Kidney (tissue), 14 donors: ENCODE measurements around the gene OPRD1. TPM values are rescaled to one million over a fixed set of nuclear protein-coding genes. Genes with fewer than 3 reads are reported as not detected.
"Not testable (repeated sequence)": the region's sequence is repeated elsewhere in the genome, so short reads cannot be mapped to it uniquely, and the experiment has no call there.

Experiments
- DNase-seq, 5 donors: peaks; one replicate each; pipeline ENCODE4 v3.0.0-alpha.2; 2013 to 2020
- FAIRE-seq: peaks from 2 replicates; lab custom pipeline; 2012; peaks lifted over from hg19 to GRCh38; lab: Jason Lieb, UNC
- H3K27ac ChIP-seq, 2 donors: one replicate each; pipeline ENCODE4 v1.7.0; 2013; ENCODE audit warnings: low read depth in 2 of 2, low read length in 2 of 2, inconsistent platforms in 1 of 2
- H3K27me3 ChIP-seq: one replicate; pipeline ENCODE4 v1.7.1; 2013; ENCODE audit warnings: low read length, inconsistent platforms; ENCODE audit not compliant: control insufficient read depth, insufficient read depth
- H3K36me3 ChIP-seq, 3 donors: one replicate each; pipeline versions ENCODE4 v1.7.0 to v1.7.1; 2013; ENCODE audit warnings: low read length in 3 of 3, control low read depth in 1 of 3, inconsistent platforms in 1 of 3; ENCODE audit not compliant: insufficient read depth in 3 of 3, control insufficient read depth in 2 of 3
- H3K4me1 ChIP-seq, 3 donors: one replicate each; pipeline versions ENCODE4 v1.7.0 to v1.7.1; 2013; ENCODE audit warnings: low read length in 3 of 3, inconsistent platforms in 1 of 3, low read depth in 1 of 3; ENCODE audit not compliant: control insufficient read depth in 2 of 3, insufficient read depth in 2 of 3
- H3K4me3 ChIP-seq, 3 donors: one replicate each; pipeline versions ENCODE4 v1.7.0 to v1.8.1; 2013; ENCODE audit warnings: low read length in 3 of 3, control low read depth in 1 of 3, inconsistent platforms in 1 of 3
- H3K9ac ChIP-seq, 3 donors: one replicate each; pipeline versions ENCODE4 v1.7.0 to v1.7.1; 2013; ENCODE audit warnings: low read length in 3 of 3, control low read depth in 1 of 3, inconsistent platforms in 1 of 3
- H3K9me3 ChIP-seq, 3 donors: one replicate each; pipeline versions ENCODE4 v1.7.0 to v1.7.1; 2013; ENCODE audit warnings: low read length in 3 of 3, control low read depth in 1 of 3, inconsistent platforms in 1 of 3; ENCODE audit not compliant: control insufficient read depth in 2 of 3, insufficient read depth in 1 of 3
- intact Hi-C: fragments of 100-400 bp; cut with DNase I; formaldehyde crosslinking; loops from one replicate; pipeline ENCODE4 v1.11.1; 2022
- polyA plus RNA-seq: library from polyadenylated mRNA; stranded (reverse); fragments of 350-450 nt; fragmentation: Illumina TruSeq; extraction: RNeasy Lipid Tissue Mini Kit (QIAGEN cat#74804); gene quantifications from one replicate; pipeline ENCODE4 v1.2.3, GENCODE V29; 2014; ENCODE audit warnings: low read depth, low replicate concordance; ENCODE audit not compliant: insufficient read depth
- total RNA-seq: library from RNA; stranded (reverse); fragmentation: NEBNext Ultra II Directional; extraction: Animal tissue kit (Norgen Biotek cat#: 25700); gene quantifications from one replicate; pipeline ENCODE4 v1.2.1, GENCODE V29; 2021
- TF ChIP-seq, protein P1 (sequence below): IDR thresholded peaks from 3 replicates; pipeline ENCODE4 v1.5.1; 2012; ENCODE audit warnings: mild to moderate bottlenecking, moderate library complexity, borderline replicate concordance; ENCODE audit not compliant: insufficient read depth; ENCODE audit errors: extremely low read depth
- donor health status: control.
- donor health status: control.
- donor health status: control.
- donor health status: control.
- donor health status: control.
- donor health status: DM: yes; HTN: yes; CAD: no.
- donor health status: Normal renal cell carcinoma (clear cell type).

Gene OPRD1
- total and polyA plus RNA-seq, 2 donors from 2014 or later = not detected

DNA sequence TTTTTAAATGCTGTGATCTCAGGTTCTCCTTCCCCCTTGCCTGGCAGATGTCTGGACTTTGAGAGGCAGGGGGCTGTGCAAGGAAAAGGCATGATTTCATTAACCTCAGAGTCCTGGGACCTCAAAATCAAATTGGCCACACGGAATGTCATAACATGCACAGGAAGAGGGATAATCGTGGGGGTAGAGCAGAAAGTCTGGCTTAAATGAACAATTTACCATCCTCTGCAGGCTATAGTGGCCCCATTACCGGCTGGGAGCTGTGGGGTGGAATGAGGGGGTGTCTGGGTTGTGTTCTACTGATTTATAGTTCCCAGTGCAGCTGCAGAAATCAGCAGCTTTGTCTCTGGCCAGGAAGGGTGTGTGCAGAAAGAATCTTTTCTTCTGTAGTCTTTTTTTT, 10.8 kb downstream of the OPRD1 start:
- Histone ChIP-seq H3K4me1 (no peaks in the 10 kb centered on the region), H3K9ac (no peak overlapping the region), H3K36me3 (no peaks in the 10 kb centered on the region), H3K27ac (no peak overlapping the region), H3K4me3 (no peak overlapping the region), H3K27me3 (no peaks in the 10 kb centered on the region), H3K9me3 (no peaks in the 10 kb centered on the region)
- intact Hi-C loops = no loop called here
- FAIRE-seq (no peak), DNase-seq (peak in 3 of 5 donors; percentile 52 to 62 (median 52))
- TF ChIP-seq, protein P1, sequence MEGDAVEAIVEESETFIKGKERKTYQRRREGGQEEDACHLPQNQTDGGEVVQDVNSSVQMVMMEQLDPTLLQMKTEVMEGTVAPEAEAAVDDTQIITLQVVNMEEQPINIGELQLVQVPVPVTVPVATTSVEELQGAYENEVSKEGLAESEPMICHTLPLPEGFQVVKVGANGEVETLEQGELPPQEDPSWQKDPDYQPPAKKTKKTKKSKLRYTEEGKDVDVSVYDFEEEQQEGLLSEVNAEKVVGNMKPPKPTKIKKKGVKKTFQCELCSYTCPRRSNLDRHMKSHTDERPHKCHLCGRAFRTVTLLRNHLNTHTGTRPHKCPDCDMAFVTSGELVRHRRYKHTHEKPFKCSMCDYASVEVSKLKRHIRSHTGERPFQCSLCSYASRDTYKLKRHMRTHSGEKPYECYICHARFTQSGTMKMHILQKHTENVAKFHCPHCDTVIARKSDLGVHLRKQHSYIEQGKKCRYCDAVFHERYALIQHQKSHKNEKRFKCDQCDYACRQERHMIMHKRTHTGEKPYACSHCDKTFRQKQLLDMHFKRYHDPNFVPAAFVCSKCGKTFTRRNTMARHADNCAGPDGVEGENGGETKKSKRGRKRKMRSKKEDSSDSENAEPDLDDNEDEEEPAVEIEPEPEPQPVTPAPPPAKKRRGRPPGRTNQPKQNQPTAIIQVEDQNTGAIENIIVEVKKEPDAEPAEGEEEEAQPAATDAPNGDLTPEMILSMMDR = no peak

DNA sequence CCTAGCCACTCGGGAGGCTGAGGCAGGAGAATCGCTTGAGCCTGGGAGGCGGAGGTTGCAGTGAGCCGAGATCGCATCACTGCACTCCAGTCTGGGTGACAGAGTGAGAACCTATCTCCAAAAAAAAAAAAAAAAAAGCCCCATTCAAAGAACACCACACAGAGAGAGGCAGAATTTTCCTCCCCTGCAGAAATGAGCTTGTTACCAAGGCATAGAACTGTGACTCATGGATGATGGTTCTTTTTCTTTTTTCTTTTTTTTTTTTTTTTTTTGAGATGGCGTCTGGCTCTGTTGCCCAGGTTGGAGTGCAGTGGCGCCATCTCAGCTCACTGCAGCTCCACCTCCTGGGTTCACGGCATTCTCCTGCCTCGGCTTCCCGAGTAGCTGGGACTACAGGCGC, 12.1 kb downstream of the OPRD1 start:
- FAIRE-seq, H3K27me3 ChIP-seq, H3K9me3 ChIP-seq, H3K36me3 ChIP-seq, intact Hi-C loops, H3K9ac ChIP-seq, DNase-seq, H3K4me1 ChIP-seq, H3K4me3 ChIP-seq, H3K27ac ChIP-seq: not testable (repeated sequence)

DNA sequence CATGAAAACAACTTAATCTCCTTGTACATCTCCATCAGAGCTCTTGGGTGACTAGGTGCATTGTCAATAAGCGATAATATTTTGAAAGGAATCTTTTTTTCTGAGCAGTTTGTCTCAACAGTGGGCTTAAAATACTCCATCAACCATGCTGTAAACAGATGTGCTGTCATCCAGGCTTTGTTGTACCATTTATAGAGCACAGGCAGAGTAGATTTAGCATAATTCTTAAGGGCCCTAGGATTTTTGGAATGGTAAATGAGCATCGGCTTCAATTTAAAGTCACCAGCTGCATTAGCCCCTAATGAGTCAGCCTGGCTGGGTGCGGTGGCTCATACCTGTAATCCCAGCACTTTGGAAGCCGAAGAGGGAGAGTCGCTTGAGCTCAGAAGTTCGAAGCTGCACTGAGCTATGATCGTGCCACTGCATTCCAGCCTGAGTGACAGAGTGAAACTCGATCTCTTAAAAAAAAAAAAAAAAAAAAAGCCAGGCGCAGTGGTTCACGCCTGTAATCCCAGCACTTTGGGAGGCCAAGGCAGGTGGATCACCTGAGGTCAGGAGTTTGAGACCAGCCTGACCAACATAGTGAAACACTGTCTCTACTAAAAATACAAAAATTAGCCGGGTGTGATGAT, 16.4 kb downstream of the OPRD1 start:
- DNase-seq = peak in 1 of 5 donors; percentile 24
- intact Hi-C loops, H3K9ac ChIP-seq, H3K9me3 ChIP-seq, H3K27me3 ChIP-seq, H3K4me3 ChIP-seq, FAIRE-seq, H3K27ac ChIP-seq, H3K36me3 ChIP-seq, H3K4me1 ChIP-seq: not testable (repeated sequence)

DNA sequence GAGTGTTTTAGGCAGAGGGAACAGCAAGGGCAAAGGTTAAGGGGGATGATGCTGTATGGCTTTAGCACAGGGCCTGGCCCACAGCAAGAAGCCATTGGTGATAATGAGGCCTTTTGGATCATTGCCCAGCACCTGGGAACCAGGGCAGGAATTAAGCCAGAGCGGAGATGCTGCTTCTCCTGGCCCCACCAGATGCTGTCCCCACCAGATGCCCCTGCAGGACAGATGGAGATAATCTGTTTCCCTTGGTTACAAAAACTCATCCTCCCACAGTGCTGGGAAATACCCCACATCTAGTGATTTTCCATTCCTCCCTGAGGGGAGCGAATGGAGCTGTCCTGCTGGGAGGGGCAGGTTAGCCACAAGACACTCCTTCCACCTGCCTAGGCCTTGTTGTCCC, 18.8 kb downstream of the OPRD1 start:
- Histone ChIP-seq H3K36me3 (no peaks in the 10 kb centered on the region), H3K4me3 (no peak overlapping the region), H3K9me3 (no peaks in the 10 kb centered on the region), H3K9ac (no peak overlapping the region), H3K27me3 (no peaks in the 10 kb centered on the region), H3K4me1 (no peaks in the 10 kb centered on the region), H3K27ac (no peak overlapping the region)
- intact Hi-C loops = no loop called here
- TF ChIP-seq, protein P1 = no peak
- DNase-seq = no peak
- FAIRE-seq = no peak
